HG02852 (cell line): ENCODE results near the gene IL3.

Source experiments
- ATAC-seq: cut with Tn5 transposase; IDR thresholded peaks from one replicate; pipeline ENCODE4 v1.9.1; 2021; ENCODE audit warnings: mild to moderate bottlenecking, moderate library complexity; ENCODE audit not compliant: unreplicated experiment

The IL3 gene

DNA sequence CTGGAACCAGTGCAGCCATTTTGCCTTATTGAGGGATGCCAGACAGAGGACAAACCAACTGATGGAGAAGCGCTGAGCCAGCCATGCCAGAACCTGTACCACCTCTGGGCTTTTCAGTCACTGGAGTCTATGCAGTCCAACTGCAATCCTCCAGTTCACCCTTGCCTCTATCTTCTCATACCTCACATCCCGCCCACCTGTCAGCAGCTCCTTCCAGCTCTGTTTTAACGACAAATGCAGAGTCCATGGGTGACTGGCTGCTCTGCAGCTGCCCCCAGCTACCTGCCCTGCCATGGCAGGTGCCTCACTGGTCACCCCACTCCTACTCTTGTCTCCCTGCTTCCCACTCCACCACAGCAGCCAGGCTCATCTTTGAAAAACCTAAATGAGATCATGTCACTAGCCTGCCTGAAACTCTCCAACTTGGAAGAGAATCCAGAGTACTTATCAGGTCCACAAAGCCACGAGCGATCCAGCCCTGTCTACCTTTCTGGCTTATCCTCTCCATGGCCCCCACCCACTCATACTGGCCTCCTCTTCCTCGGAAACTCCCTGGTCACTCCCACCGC lies 35.0 kb upstream of the IL3 start:
- no peak for ATAC-seq

DNA sequence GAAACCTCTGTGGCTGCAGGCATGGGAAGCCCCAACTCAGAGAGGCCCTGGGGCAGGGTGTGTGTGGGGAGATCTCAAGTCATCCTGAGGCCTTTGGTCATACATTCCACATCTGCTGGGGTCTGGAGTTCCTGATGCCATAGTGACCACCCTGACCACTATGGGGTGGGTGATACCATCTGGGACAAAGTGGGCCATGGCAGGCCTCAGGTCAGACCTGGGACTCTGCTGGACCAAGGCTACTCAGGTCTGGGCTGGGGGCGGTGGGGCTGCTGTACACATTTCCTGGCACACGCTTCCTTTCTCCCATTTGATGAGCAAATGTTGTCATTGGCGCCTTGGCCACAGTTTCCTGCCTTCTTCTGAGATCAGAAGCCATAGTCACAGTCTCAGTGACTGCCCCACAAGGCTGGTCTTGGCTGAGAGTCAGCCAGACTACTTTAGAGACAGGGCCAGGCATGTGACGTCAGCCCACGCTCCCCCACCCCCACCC lies 33.9 kb upstream of the IL3 start:
- ATAC-seq, result peak; percentile 9

DNA sequence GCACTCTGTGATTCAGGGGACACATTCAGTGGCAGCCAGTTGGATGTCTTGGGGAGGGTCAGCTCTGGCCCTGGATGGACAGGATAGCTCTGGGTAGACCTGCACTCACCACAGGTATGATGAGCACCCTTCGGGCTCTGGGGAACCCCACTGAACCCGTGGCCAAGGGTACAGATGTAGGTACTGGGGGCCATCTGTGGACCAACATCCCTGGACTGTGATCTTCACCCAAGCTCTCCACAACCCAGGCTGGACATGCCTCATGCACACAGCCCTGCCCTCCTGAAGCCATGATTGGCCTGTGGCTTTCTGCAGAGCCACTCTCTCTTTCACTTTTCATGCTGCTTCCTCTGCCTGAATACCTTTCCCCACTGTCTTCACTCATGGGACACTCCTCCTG lies 33.4 kb upstream of the IL3 start:
- peak; percentile 61 for ATAC-seq

DNA sequence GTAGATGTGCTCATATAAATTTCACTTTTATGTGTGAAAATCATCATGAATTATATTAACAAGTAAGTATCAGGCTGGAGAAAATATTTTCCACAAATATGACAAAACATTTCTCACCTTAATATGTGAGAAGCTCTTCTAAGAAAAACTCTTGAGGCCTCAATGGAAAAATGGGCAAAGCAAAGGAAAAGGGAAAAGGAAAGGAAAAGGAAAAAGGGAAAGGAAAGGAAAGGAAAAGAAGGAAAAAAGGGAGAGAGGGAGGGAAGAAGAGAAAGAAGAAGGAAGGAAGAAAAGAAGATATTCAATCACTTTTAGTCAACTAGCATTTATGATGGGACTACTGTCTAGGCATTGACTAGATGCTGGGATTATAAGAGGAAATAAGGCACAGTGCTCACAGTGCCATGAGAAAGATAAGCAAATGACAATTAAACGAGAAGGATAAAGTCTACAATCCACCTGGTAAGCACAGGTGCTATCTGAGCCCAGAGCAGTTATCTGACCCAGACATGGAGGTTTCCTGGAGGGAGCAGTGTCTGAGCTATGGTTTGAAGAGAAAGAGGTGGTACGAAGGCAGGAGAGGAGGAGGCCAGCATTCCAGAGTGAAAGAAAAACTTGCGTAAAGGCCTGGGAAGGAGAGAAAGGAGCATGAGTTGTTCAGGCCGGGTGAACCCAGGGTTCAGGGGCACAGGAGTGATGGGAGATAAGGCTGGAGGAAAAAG lies 30.7 kb upstream of the IL3 start:
- ATAC-seq, result no peak

DNA sequence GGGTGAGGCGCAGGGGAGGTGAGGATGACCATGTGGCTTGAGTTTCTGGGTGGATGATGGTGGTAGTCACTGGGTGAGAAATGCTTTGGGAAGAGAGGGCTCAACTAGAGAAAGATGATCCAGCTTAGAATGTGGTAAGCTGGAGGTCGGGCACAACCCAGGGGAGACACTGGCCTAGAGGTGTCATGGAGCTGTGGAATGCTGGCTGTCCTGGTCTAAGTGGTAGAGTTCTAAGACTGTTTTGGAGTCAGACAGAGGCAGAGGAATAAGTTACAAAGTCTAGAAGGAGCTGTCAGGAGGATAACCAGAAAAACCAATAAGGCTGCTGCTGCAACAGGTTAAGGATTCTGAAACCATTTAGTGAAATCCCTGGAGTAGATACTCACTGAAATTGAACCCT lies 29.8 kb upstream of the IL3 start:
- ATAC-seq, result no peak

DNA sequence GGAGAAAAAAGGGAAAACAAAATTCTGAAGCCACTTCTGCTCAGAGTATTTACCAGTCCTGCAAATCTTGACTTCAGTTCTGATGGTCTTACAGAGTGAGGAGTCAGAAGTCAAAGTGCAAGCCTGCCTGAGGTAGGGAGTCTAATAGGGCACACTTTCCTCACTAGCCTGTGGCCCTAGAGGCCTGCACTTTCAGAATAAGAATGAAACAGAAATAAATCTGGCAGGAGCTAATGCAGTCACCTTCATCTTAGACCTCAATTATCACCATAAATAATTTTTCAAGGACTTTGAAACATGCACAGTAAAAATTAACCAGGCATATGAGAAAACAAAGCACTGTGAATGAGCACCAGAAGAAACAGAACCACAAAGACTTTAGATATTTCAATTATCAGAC lies 28.3 kb upstream of the IL3 start:
- no peak for ATAC-seq

DNA sequence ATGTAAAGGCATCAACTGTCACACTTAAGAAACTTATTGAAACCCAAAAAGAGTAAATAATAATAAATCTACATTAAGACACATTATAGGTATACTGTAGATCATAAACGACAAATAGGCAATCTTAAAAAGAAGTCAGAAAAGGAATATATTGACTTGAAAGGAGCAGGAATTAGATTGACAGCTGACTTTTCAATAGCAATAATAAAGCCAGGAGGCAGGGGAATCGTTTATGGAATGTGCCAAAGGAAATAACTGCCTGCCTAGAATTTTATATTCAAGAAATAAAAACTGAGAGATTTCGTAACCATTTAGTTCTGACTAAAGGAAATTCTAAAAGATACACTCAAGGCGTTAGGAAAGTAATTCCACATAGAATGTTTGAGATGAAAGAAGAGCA lies 27.3 kb upstream of the IL3 start:
- ATAC-seq, result no peak

DNA sequence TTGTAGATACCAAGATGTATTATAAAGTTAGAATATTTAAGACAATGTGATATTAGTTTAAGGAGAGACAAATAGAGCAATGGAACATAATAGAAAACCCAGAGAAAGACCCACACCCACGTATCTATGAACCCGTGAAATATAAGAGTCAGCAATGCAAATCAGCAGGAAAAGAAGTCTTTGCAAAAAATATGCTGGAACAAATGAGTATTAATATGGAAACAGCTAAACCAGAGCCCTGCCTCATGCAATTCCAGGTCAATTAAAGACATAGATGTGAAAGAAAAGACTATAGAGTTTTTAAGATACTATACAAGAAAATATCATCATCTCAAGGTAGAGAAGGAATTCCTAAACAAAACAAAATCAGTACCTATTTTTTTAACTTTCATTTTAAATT lies 23.1 kb upstream of the IL3 start:
- ATAC-seq, result no peak

DNA sequence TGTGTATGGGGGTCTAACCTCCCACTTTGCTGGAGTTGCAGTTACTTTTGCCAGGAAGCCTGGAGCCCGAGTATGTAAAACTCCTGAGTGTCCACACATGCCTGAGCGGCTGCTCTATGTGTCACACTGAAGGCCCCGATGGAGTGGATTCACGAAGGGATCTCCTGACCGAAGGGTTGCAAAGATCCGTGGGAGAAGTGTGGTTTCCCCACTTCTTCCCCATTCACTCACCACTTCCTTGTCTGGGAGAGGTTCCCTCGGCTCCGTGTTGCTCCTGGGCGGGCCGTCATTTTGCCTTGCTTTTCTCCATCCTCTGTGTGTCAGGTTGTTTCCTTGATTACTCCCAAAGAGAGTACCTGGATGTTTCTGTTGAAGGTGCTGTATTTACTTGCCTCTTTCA lies 16.2 kb upstream of the IL3 start:
- ATAC-seq, result no peak

DNA sequence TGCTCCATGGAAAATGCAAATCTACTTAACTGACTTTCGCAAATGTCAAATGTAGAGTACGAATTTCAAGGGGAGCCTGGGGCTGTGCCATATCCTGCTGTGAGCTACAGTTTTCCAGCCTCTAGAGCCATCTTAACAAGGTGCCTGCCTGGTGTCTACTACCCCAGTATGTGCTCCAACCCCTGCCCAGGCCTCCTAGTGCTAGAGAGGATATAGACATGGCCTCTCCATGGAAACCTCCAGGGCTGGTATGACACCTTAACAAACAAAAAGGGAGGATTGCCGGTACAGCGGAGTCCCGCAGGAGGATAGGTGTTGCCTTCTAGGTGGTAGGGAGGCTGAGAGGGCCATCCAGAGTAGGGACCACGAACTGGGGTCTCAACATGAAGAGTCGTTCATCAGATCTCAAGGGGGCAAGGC lies 13.6 kb upstream of the IL3 start:
- ATAC-seq, result no peak

DNA sequence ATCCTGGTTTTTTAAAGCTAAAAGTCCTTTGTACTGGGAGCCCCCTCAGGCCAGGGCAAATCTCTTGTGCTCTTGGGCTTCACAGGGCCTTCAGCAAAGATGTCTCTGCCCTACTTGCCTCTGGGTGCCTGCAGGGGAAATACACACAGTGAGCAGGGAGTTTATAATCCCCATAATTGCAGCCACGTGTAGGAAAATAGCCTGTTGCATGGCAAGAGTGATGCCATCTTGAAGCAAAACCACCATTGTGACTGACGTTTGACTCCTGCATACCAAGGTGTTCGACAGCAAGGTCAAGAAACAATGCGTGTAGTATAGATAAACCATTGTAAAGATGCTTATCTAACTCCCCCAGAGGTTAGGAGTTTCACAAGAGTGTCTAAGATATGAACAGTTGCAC lies 11.4 kb upstream of the IL3 start:
- no peak for ATAC-seq

DNA sequence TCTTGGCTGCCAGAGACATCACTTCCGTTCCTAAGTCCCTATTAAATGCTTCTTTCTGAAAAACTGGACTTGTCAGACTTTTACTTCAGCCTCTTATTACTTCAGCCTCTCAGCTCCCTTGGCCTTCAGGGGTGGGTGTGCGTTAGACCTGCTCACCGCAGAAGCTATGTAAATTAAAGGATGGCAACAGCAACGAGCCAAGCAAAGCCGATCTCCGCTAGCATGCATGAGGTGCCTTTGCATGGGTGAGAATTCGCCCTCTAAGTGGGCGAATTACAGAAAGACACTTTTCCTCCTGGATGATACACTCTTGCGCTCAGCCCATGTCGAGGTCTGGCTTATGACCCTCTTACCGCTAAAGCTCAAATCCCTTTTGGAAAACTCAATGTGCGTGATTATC lies 10.9 kb upstream of the IL3 start:
- no peak for ATAC-seq

DNA sequence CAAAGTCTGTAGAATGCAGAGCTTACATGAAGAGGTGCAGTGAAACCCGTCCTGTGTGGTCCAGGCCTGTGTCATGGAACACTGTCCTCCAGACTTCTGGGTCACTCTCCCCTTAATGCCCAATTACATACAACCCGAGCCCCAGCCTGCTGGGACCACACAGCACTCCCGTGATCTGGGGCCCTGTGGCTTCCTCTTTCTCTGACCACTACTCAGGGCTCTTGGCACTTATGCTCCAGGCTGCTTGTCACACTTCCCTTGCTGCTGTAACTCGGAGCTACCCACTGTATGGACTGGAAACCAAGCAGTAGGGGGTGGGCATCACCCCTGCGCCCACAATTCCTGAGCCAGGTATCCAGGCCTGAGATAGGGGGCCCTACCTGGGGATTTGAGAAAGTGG lies 10.3 kb upstream of the IL3 start:
- ATAC-seq, result no peak

DNA sequence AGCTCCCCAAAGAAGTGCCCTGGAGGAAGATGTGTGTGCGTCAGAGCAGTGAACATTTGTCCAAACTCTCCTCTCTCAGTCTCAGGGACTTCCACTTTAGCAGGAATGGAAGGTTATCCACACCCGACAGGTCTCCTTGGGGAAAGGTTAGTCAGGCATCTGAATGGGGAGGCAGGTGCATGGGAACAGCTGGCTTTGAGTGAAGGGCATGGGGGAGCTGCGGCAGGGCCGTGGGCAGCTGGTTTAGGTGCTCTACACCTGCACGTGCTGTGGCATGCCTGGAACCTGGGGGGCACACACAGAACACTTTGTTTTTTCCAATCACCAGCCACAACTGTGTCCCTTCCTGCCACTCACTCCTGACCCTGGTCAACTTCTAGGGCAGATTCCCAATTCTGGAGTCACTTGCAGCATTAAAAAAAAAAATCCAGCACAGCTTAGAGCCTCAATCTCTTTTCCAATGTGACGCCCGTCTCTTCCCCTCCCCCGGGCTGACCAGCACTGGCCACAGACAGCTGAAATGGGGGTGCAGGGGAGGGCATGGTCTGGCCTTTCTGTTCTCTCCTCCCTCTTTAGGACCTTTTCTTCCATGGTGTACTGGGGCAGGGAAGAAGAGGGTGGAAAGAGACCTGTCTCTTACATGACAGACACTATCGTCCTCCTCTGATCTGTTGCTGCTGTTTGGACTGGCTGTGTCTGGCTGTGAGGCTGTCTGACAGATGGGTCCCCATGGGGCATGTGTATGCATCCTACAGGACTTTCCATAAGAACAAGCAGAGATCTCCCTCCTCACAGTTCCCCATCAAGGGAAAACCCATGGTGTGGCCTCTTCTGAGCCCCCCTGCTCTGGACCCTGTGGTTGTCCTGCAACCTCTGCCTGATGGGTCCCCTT lies 9.5 kb upstream of the IL3 start:
- ATAC-seq, result no peak

DNA sequence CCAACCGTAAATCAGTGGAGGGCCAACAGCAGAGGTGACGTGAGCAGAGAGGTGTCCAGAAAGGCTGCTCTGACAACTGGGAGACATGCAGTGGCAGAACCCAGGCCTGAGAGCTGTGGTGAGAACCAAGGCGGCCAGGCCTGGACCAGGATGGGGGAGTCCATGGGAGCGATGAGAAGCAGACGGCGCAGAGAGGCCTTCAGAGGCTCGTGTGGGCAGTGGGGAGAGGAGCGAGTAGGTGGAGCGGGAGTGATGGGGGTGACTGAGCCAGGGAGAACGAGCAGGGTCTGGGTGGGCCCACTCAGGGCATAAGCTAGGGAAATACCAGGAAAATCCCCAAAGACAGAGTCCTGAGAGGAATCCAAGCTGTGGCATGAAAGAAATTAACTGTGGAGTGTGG lies 7.9 kb upstream of the IL3 start:
- no peak for ATAC-seq

DNA sequence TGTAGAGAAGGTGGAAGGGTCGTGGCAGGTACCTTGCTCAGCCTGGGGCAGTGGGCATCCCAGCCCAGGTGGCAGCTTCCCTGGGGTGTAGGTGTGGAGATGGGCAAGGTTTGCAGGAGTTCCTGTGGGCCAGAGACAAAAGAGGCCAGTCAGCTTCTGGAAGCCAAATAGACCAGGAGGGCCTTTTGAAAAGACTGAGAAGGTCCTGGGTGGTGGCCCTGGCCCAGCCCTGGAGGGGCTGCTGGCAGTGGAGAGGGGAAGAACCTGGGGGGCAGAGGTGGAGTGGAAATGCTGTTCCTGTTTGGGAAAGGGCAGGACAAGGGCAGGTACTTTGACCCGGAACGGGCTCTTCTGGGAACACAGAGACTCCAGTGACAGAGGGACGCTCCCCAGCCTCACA lies 7.0 kb upstream of the IL3 start:
- ATAC-seq, result no peak

DNA sequence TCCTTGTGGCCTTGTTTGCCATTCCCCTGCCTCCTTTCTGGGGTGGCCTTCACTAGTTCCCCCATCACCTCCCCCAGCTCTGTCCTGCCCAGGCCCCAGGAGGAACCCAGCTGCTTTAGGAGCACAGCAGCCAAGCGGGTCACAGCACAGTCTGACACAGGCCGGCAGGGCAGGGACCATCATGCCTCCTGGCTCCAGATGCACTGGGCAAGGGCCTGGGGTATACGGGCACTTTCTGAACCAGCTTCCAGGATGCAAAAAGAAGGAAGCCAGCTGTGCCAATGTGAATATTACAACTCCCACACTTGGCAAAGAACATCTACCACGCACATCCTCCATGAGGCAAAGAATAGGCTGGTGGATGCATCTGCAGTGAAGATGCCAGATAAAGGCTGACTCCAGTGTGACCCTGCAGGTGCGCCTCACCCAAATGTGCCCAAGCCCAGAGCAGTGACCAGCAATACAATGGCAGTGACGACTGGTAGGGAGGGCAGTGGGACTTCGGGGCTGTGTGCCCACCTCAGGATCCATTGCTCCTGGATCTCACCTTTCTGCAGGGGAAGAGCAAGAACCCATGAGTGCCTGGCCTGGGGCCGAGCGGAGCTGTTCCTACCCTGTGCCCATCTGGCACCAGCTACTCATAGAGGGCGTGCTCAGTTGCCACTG lies 6.3 kb upstream of the IL3 start:
- no peak for ATAC-seq

DNA sequence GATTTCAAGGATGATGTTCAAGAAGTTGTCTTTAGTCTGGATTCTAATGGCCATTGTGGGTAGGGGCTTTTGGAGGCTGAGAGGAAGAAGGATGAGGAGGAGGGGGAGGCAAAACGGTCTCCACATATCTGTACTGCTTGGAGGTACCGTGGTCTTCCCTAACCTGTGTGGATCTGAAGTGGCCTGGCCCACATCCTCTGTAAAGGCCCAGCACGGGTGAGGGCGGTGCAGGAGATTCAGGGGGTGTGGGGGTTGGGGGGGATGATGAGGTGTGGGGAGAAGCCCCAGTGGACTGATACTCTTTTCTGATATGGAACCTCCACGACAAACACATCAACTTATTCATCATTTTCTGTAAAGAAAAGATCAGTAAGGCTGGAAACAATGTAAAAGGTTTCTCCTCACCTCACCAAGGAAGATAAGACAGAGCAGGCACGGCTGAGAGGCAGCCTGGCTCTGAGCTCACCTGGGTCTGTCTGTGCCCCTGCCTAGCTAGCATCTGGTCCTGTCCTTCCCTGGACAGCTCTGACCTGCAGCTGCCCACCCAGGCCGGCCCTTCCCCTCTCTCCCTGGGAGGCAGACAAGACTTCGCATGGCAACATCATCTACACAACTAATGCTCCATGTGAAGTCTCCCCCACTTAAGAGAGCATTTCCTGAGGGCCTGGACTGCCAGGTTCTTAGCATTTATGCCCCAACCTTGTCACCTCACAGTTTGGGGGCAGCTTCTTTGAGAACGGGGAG lies 5.6 kb upstream of the IL3 start:
- ATAC-seq, result no peak

DNA sequence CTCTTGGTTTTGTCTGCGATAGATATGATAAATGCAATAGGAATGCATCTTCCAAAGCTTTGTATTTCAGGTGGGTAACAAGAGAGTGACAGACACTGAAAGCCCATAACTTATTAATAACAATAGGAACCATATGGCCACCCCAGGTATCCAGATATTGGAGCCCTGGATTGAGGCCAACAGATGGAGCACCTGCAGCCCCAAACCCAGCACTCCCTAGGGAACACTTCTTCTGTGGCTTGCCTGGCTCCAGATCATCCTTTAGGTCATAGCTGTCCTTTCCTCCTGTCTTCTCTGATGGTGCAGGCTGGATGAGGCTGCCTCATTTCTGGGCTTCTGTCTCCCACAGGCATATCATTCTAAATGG lies 5.0 kb upstream of the IL3 start:
- ATAC-seq, result no peak

DNA sequence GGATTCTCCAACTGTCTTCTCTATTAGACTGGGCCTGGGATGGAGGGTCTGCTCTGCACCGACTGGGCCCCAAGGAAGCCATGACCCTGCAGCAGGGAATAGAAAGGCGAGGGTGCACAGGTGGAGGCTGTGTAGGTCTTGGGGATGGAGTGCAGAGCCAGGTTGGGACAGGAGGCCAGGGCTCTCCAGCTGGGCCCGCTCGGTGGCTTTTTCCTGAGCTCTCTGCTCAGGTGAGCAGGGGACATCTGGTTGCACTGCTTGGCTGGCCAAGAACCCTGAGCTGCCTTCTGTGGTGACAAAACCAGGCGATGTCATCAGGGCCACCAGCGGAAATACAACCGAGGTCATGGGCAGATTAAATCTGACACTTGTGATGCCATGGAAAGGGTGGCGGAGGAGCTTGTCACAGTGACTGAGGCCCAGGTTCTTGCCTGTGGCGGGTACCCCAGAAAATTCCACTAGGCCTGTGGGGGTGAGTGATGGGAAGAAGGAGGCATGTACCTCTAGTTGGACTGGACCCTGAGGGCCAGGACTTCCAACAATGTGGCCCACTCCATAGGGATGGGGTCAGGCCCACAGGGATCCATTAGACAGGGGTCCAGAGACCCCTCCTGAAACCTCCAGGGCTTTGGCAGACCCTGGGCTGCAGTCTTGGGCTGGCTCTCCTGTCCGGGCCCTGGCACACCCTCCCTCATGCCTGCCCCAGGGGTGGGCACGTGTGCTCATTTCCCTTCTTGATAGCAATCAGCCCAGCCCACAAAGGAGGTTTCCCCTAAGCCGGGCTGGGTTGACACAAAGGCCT lies 4.4 kb upstream of the IL3 start:
- no peak for ATAC-seq
